Peyer's patch (tissue), 4 donors: ENCODE results near the gene SMIM36. TPM values are rescaled to one million over a fixed set of nuclear protein-coding genes. Genes with fewer than 3 reads are reported as not detected.
A peak's percentile ranks its signal among the peaks of the same experiment; 100 is the strongest.

ENCODE experiments used
- DNase-seq, 3 donors: peaks; one replicate each; pipeline ENCODE4 v3.0.0-alpha.2; 2017 to 2019
- H3K27ac ChIP-seq, 4 donors: fragments of 200-600 bp; sonication (generic); one replicate each; pipeline ENCODE4 v1.5.1; 2016 to 2019
- H3K27me3 ChIP-seq, 2 donors: fragments of 200-600 bp; sonication (generic); one replicate each; pipeline ENCODE4 v1.5.1; 2019
- H3K36me3 ChIP-seq, 3 donors: fragments of 200-600 bp; sonication (generic); one replicate each; pipeline ENCODE4 v1.5.1; 2016 to 2019
- H3K4me1 ChIP-seq, 4 donors: fragments of 200-600 bp; sonication (generic); one replicate each; pipeline ENCODE4 v1.5.1; 2016 to 2019
- H3K4me3 ChIP-seq, 4 donors: fragments of 200-600 bp; sonication (generic); 1 replicate in 3 of 4; 2 replicates in 1 of 4; pipeline ENCODE4 v1.5.1; 2016 to 2019; ENCODE audit warnings: mild to moderate bottlenecking in 1 of 4
- H3K9me3 ChIP-seq, 4 donors: fragments of 200-600 bp; sonication (generic); one replicate each; pipeline ENCODE4 v1.5.1; 2016 to 2019; ENCODE audit warnings: mild to moderate bottlenecking in 1 of 4
- POLR2A ChIP-seq, 2 donors: fragments of 450-650 bp; IDR thresholded peaks; one replicate each; pipeline ENCODE4 v1.5.1; 2017; ENCODE audit warnings: antibody characterized with exemption in 2 of 2, mild to moderate bottlenecking in 2 of 2, moderate library complexity in 2 of 2
- total RNA-seq, 4 donors: library from RNA; depleted of rRNA; stranded (reverse); fragments of >200 nt; gene quantifications; one replicate each; pipeline ENCODE4 v1.1.0, GENCODE V29; 2016
- TF ChIP-seq, protein P1 (sequence below), 6 experiments: fragments of 450-650 bp in 4 of 6; fragments of 200-600 bp in 2 of 6; sonication (generic) in 1 of 6; IDR thresholded peaks; one replicate each; pipeline ENCODE4 v1.5.1; 2017 to 2019; ENCODE audit warnings: antibody characterized with exemption in 6 of 6, mild to moderate bottlenecking in 3 of 6, moderate library complexity in 1 of 6

SMIM36 gene
- total RNA-seq, 4 donors from 2014 or later, result not detected

DNA sequence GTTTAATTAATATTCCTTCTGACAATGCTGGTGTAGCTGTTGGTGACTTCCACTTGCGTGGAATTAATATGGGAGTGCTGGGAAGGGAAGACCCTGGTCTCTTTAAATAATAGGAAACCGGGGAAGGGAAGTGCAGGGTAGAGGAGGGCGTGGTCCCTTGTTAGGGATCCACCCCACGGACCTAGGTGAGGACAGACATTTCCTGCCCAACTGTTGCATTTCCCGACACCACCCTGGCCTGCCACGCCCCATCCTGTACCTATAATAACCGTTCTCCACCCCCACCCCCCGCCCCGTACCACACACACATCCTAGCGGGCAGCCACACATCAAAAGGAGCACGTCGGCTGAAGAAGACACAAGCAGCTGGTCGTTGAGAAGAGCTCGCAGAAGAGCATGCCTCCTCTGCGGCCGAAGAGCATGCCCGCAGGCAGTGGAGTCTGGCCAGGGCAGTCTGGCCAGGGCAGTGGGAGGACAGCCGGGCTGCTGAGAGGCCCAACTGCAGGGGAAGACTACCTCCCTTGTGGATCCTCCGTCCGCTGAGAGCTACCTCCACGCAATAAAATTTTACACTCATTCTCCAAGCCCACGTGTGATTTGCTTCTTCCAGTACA lies 52.9 kb downstream of the SMIM36 start:
- DNase-seq, result no peak
- TF ChIP-seq, protein P1, sequence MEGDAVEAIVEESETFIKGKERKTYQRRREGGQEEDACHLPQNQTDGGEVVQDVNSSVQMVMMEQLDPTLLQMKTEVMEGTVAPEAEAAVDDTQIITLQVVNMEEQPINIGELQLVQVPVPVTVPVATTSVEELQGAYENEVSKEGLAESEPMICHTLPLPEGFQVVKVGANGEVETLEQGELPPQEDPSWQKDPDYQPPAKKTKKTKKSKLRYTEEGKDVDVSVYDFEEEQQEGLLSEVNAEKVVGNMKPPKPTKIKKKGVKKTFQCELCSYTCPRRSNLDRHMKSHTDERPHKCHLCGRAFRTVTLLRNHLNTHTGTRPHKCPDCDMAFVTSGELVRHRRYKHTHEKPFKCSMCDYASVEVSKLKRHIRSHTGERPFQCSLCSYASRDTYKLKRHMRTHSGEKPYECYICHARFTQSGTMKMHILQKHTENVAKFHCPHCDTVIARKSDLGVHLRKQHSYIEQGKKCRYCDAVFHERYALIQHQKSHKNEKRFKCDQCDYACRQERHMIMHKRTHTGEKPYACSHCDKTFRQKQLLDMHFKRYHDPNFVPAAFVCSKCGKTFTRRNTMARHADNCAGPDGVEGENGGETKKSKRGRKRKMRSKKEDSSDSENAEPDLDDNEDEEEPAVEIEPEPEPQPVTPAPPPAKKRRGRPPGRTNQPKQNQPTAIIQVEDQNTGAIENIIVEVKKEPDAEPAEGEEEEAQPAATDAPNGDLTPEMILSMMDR (IDR thresholded peaks at IDR 0.05), result no peak
- no peak for TF ChIP-seq POLR2A (IDR thresholded peaks at IDR 0.05)
- Histone ChIP-seq H3K4me3 (no peak overlapping the region), H3K36me3 (no peaks in the 10 kb centered on the region), H3K9me3 (no peaks in the 10 kb centered on the region), H3K27ac (no peak overlapping the region), H3K27me3 (no peaks in the 10 kb centered on the region), H3K4me1 (no peaks in the 10 kb centered on the region)

GRCh38 chr17:55456307-55457240 lies 54.7 kb downstream of the SMIM36 start:
- Histone ChIP-seq H3K27ac (no peak overlapping the region), H3K27me3 (no peaks in the 10 kb centered on the region), H3K9me3 (no peaks in the 10 kb centered on the region), H3K36me3 (no peaks in the 10 kb centered on the region), H3K4me1 (no peaks in the 10 kb centered on the region), H3K4me3 (no peak overlapping the region)
- TF ChIP-seq, protein P1 (IDR thresholded peaks at IDR 0.05), result no peak
- TF ChIP-seq POLR2A (IDR thresholded peaks at IDR 0.05), result no peak
- no peak for DNase-seq

DNA sequence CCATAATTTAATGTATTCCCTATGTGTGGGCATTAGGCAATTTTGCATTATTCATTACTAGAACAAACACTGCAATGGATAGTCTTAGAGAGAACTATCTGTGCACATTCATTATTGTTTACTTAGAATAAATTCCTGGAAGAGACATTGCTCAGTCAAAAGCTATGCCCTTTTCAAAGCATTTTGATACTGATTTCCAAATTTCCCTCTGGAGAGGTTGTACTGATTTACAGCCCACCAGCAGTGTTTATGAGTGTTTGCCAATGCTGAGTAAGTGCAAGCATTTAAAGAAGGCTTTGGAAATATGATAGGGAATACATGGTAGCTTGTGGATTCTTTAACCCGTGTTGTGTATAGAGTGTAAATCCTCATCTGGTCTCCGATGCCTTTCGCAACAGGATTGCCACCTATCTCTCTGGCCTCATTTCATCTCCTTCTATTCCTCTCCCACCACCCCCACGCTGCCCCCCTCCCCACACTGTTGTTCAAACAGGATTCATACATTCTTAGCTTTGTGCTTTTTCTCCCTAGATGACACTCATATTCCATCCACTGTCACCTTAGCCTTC lies 56.3 kb downstream of the SMIM36 start:
- Histone ChIP-seq H3K27me3 (no peaks in the 10 kb centered on the region), H3K4me3 (no peak overlapping the region), H3K9me3 (no peaks in the 10 kb centered on the region), H3K27ac (peak overlapping the region in 2 of 4 donors; percentile 25 to 37), H3K4me1 (peaks cover 0 to 8% (median 0%) of the 10 kb centered on the region in 4 donors), H3K36me3 (no peaks in the 10 kb centered on the region)
- no peak for DNase-seq
- TF ChIP-seq, protein P1 (IDR thresholded peaks at IDR 0.05), result no peak
- TF ChIP-seq POLR2A (IDR thresholded peaks at IDR 0.05), result no peak

GRCh38 chr17:55453839-55454557 lies 57.3 kb downstream of the SMIM36 start:
- H3K27ac ChIP-seq, result peak overlapping the region in 2 of 4 donors; percentile 25 to 77
- no peaks in the 10 kb centered on the region for H3K36me3 ChIP-seq
- H3K9me3 ChIP-seq, result no peaks in the 10 kb centered on the region
- H3K4me1 ChIP-seq, result peaks cover 0 to 8% (median 0%) of the 10 kb centered on the region in 4 donors
- no peak overlapping the region for H3K4me3 ChIP-seq
- H3K27me3 ChIP-seq, result no peaks in the 10 kb centered on the region
- TF ChIP-seq, protein P1 (IDR thresholded peaks at IDR 0.05), result no peak
- no peak for TF ChIP-seq POLR2A (IDR thresholded peaks at IDR 0.05)
- no peak for DNase-seq

DNA sequence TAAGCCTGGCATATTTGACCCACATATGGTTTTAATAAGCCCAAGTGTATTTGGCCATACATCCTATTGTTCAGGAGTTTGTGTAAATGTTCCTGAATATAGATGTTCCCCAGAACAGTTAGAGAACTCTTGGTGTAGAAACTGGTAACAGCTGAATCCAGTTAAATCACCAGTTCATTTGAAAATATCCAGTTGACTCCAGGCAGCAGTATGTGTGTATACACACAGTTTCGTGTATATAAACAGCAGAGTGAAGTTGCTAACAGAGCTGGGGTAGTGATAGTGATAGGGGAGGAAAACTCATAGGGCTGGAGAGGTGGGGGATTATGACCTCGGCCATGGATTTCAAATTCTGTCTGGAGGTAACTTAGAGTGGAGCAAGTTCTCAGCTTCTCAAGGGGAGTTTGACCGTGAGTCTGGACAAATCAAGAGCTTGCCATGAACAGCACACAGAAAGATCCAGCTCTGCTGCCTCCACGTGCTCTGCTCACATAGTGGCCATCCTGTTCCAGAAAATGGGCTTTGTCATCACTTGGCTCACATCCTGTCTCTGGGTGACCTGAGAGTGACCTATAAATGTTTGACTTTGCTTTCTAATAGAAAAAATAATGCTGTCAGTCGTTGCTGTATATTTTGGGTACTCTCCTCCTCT lies 59.0 kb downstream of the SMIM36 start:
- Histone ChIP-seq H3K9me3 (no peaks in the 10 kb centered on the region), H3K27me3 (no peaks in the 10 kb centered on the region), H3K27ac (peak overlapping the region; percentile 34 to 77 (median 49)), H3K4me1 (peaks cover 0 to 8% (median 0%) of the 10 kb centered on the region in 4 donors), H3K4me3 (no peak overlapping the region), H3K36me3 (no peaks in the 10 kb centered on the region)
- DNase-seq, result peak in 2 of 3 donors; percentile 21 to 61
- TF ChIP-seq, protein P1 (IDR thresholded peaks at IDR 0.05), result no peak
- TF ChIP-seq POLR2A (IDR thresholded peaks at IDR 0.05), result no peak
